OCI-LY7 (cell line): Measurements from ENCODE around the gene STON2.

Experiments used
- EZH2phosphoT487 ChIP-seq: fragments of 200-600 bp; sonication (generic); IDR thresholded peaks from 2 replicates; pipeline ENCODE4 v1.6.1; 2018; ENCODE audit warnings: low read depth, borderline replicate concordance, mild to moderate bottlenecking, mixed run types, antibody characterized with exemption, low read length, moderate library complexity, mixed read lengths
- TF ChIP-seq, protein P1 (sequence below): fragments of 200-600 bp; sonication (generic); conservative IDR thresholded peaks from 2 replicates; pipeline ENCODE4 v1.5.1; 2014; ENCODE audit warnings: mild to moderate bottlenecking, antibody characterized with exemption, low read length, moderate library complexity, mixed read lengths

DNA sequence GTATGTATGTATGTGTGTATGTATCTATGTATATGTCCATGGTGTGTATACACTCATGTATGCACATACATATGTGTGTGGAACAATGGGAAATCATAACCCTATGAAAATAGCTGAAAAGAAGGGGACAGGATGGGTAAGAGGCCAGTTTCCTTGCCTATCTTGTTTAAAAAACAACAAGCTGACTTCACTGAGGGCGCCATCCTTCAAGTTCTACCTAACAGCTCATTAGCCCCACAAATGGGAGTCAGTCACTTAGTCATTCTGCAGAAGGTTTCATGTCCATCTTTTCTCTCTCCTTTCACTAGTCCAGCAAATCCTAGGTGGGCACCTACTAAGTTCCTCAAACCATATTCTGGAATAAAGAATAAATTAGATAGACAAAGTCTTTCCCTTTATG is 14.7 kb downstream of the STON2 start:
- TF ChIP-seq, protein P1, sequence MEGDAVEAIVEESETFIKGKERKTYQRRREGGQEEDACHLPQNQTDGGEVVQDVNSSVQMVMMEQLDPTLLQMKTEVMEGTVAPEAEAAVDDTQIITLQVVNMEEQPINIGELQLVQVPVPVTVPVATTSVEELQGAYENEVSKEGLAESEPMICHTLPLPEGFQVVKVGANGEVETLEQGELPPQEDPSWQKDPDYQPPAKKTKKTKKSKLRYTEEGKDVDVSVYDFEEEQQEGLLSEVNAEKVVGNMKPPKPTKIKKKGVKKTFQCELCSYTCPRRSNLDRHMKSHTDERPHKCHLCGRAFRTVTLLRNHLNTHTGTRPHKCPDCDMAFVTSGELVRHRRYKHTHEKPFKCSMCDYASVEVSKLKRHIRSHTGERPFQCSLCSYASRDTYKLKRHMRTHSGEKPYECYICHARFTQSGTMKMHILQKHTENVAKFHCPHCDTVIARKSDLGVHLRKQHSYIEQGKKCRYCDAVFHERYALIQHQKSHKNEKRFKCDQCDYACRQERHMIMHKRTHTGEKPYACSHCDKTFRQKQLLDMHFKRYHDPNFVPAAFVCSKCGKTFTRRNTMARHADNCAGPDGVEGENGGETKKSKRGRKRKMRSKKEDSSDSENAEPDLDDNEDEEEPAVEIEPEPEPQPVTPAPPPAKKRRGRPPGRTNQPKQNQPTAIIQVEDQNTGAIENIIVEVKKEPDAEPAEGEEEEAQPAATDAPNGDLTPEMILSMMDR: no peak
- no peak for TF ChIP-seq EZH2phosphoT487
